K562 (cell line): ENCODE data around the gene WIPF2. TPM values are rescaled to one million over a fixed set of nuclear protein-coding genes. Genes with fewer than 3 reads are reported as not detected.
A peak's percentile ranks its signal among the peaks of the same experiment; 100 is the strongest.

Experiments used
- ATF1 ChIP-seq, 2 experiments: fragments of 450-650 bp in 1 of 2; IDR thresholded peaks; 2 replicates each; pipeline ENCODE4 v1.6.1; 2016; ENCODE audit warnings: missing compliant biosample characterization in 1 of 2, missing genetic modification characterization in 1 of 2
- CEBPG ChIP-seq, 3 experiments: fragments of 200-800 bp in 1 of 3; sonication (Bioruptor generic) in 1 of 3; sonication (generic) in 1 of 3; formaldehyde crosslinking in 1 of 3; IDR thresholded peaks in 2 of 3; conservative IDR thresholded peaks in 1 of 3; 2 replicates each; pipeline versions ENCODE4 v1.6.1 to v1.8.0; 2016 to 2022; ENCODE audit warnings: missing compliant biosample characterization in 2 of 3, missing genetic modification characterization in 2 of 3, mild to moderate bottlenecking in 1 of 3, missing genetic modification reagents in 1 of 3
- CTBP1 ChIP-seq: fragments of 450-650 bp; IDR thresholded peaks from 2 replicates; pipeline ENCODE4 v1.6.1; 2016; ENCODE audit warnings: borderline replicate concordance
- FOXJ3 ChIP-seq: sonication (generic); formaldehyde crosslinking; IDR thresholded peaks from 2 replicates; pipeline ENCODE4 v1.4.0; 2020; ENCODE audit warnings: mild to moderate bottlenecking, missing genetic modification reagents
- KLF1 ChIP-seq: fragments of 450-650 bp; IDR thresholded peaks from 2 replicates; pipeline ENCODE4 v1.6.1; 2016; ENCODE audit warnings: missing genetic modification characterization, missing compliant biosample characterization
- SPI1 ChIP-seq: IDR thresholded peaks from 2 replicates; pipeline ENCODE4 v1.6.1; 2011; ENCODE audit warnings: low read depth, low read length, control low read depth, borderline replicate concordance
- ZFP30 ChIP-seq: fragments of 250-450 bp; sonication (Bioruptor Pico); IDR thresholded peaks from 2 replicates; pipeline ENCODE4 v1.8.0; 2022; ENCODE audit warnings: moderate library complexity, mild to moderate bottlenecking, inconsistent platforms, borderline replicate concordance
- polyA plus RNA-seq, 8 experiments: library from polyadenylated mRNA; depleted of rRNA in 4 of 8; stranded (reverse) in 5 of 8; unstranded in 3 of 8; fragments of >200 nt; fragmentation: Nextera tagmentation in 2 of 8; fragmentation: Illumina TruSeq in 1 of 8; extraction: Ambion mirVana in 2 of 8; extraction: Trizol in 1 of 8; gene quantifications; 2 replicates each; pipeline versions ENCODE4 v1.2.1 to v1.2.3, GENCODE V29; 2011 to 2014; ENCODE audit warnings: inconsistent platforms in 1 of 8, missing spikeins in 1 of 8
- total RNA-seq, 7 experiments: library from RNA; depleted of rRNA in 6 of 7; stranded (reverse); fragments of >200 nt in 6 of 7; fragmentation: Illumina TruSeq in 2 of 7; extraction: Trizol in 2 of 7; gene quantifications; 2 replicates each; pipeline versions ENCODE4 v1.2.1 to v1.2.3, GENCODE V29; 2011 to 2021; ENCODE audit warnings: low replicate concordance in 1 of 7
- TF ChIP-seq, protein P1 (sequence below): IDR thresholded peaks from 3 replicates; pipeline ENCODE4 v1.6.1; 2011; ENCODE audit warnings: borderline replicate concordance, mild to moderate bottlenecking; ENCODE audit not compliant: insufficient read length, insufficient read depth

WIPF2 gene
- total and polyA plus RNA-seq, 9 of the 15 experiments (the other 6 are each of a cell fraction or from before 2014, with no cell fraction given) = 3.6 to 15.0 (median 5.3) TPM

DNA sequence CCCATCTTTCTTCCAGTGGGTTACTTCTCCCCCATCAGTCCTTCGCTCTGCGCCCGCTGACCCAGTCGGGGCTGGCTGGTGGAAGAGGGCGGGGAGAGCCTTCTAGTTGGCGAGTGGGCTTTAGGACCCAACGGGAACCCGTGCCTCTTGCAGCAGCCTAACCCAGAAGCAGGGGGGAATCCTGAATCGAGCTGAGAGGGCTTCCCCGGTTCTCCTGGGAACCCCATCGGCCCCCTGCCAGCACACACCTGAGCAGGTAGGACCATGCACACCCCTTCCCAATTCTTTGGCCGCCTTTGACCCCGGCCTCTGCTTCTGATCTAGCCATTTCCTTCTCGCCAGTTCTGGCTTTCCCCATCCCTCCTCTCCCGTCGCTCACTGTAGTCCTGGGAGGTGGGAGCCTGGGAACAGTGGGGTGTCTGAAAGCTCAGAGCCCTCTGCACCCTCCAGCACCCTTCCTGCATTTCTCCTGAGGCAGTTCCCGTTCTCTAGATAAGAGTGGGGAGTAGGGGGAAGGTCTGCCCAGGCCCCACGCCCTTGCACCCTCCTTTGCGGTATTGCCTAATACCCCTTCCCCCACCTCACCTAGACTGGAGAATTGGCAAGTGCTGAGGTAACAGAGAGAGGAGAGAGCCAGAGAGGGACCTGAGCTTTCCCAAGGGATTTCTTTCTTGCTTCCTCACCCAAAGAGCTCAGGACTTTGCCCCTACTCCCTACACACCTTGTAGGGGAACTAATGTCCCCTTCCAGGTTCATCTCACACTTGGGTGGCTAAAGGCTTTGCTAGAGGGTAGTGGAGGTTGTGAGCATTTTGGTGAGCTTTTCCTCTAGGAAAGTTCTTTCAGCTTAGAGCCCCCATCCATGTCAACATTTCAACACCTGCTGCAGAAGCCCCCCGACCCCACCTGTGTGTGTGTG, 90.2 kb downstream of the WIPF2 start, which contains the start of gene RARA (continued):
- TF ChIP-seq, protein P1, sequence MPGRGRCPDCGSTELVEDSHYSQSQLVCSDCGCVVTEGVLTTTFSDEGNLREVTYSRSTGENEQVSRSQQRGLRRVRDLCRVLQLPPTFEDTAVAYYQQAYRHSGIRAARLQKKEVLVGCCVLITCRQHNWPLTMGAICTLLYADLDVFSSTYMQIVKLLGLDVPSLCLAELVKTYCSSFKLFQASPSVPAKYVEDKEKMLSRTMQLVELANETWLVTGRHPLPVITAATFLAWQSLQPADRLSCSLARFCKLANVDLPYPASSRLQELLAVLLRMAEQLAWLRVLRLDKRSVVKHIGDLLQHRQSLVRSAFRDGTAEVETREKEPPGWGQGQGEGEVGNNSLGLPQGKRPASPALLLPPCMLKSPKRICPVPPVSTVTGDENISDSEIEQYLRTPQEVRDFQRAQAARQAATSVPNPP = no peak
- TF ChIP-seq ATF1 (CRISPR knock-in tag; IDR thresholded peaks at IDR 0.05) = no peak
- 0 out of 2 replicates have a peak, but pooled peaks have one; percentile 16 for TF ChIP-seq ATF1 (tag; IDR thresholded peaks at IDR 0.05)
- no peak for TF ChIP-seq KLF1
- TF ChIP-seq FOXJ3 (CRISPR knock-in tag) = no peak
- 0 out of 2 replicates have a peak, but pooled peaks have one; percentile 23 for TF ChIP-seq SPI1
- peak; percentile 14; the same call in 1 of the 2 replicates for TF ChIP-seq CTBP1
- peak; percentile 73 for TF ChIP-seq CEBPG (CRISPR knock-in tag; IDR thresholded peaks at IDR 0.05)
- TF ChIP-seq CEBPG (tag; conservative IDR thresholded peaks at IDR 0.05 in 1 of 2, IDR thresholded peaks at IDR 0.05 in 1 of 2) = peak; percentile 75 to 87
- no peak for TF ChIP-seq ZFP30 (CRISPR knock-in tag)
